Vagina (tissue), 2 donors: Measurements from ENCODE around the gene CP.

Experiments used
- CTCF ChIP-seq, 3 experiments: fragments of 450-650 bp in 2 of 3; fragments of 200-600 bp in 1 of 3; sonication (generic) in 1 of 3; IDR thresholded peaks; one replicate each; pipeline ENCODE4 v1.5.1; 2017 to 2019; ENCODE audit warnings: antibody characterized with exemption in 3 of 3, mild to moderate bottlenecking in 2 of 3, moderate library complexity in 2 of 3
- POLR2A ChIP-seq, 2 donors: fragments of 450-650 bp; IDR thresholded peaks; one replicate each; pipeline ENCODE4 v1.6.1; 2017; ENCODE audit warnings: antibody characterized with exemption in 2 of 2, mild to moderate bottlenecking in 2 of 2, moderate library complexity in 2 of 2
- POLR2AphosphoS5 ChIP-seq, 2 donors: sonication (generic); formaldehyde crosslinking; IDR thresholded peaks; one replicate each; pipeline ENCODE4 v1.9.0; 2017; ENCODE audit warnings: antibody characterized with exemption in 2 of 2, mild to moderate bottlenecking in 2 of 2, low read depth in 1 of 2; ENCODE audit not compliant: insufficient read depth in 1 of 2

GRCh38 chr3:149231871-149232270 is 10.2 kb upstream of the CP start:
- no peak for TF ChIP-seq POLR2AphosphoS5 (IDR thresholded peaks at IDR 0.05; ENCODE audit: insufficient read depth in 1 of 2, low read depth in 1 of 2)
- no peak for TF ChIP-seq POLR2A (IDR thresholded peaks at IDR 0.05)
- TF ChIP-seq CTCF (IDR thresholded peaks at IDR 0.05) = no peak
